Measurements from ENCODE around the gene EIF3D. TPM values are rescaled to one million over a fixed set of nuclear protein-coding genes. Genes with fewer than 3 reads are reported as not detected.

EIF3D gene
- total RNA-seq, 1 experiment from 2014 or later: 237 TPM

DNA sequence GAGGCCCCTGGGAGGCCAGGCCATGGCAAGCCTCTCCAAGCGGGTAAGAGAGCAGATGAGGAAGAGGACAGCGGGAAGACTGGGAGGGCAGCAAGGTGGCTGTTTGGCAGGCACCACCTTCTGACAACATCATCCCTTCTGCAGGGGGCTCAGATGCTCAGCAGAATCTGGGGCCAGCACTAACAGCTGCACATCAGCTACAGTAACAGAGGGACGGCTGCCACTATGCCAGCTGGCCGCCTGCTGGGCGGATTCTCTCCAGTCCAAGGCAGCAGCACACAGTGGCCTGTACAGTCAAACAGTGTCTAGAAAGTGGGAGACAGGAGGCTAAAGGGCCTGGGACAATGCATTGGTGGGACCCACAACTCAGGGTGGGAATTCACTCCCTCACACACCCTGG lies 36.9 kb downstream of the EIF3D start:
- TF ChIP-seq IRF1 (CRISPR knock-in tag; IDR thresholded peaks at IDR 0.05) (no peak), MXD4 (CRISPR knock-in tag; IDR thresholded peaks at IDR 0.05; ENCODE audit: borderline replicate concordance) (no peak), ZNF138 (CRISPR knock-in tag; conservative IDR thresholded peaks at IDR 0.05) (no peak), PREB (CRISPR knock-in tag; IDR thresholded peaks at IDR 0.05; ENCODE audit: borderline replicate concordance) (no peak), E2F4 (CRISPR knock-in tag; IDR thresholded peaks at IDR 0.05; ENCODE audit: borderline replicate concordance, low read depth) (no peak), FOXJ3 (CRISPR knock-in tag; IDR thresholded peaks at IDR 0.05; ENCODE audit: borderline replicate concordance) (no peak), ATF3 (CRISPR knock-in tag; conservative IDR thresholded peaks at IDR 0.05) (no peak), ZNF416 (CRISPR knock-in tag; IDR thresholded peaks at IDR 0.05) (no peak), SP1 (CRISPR knock-in tag; conservative IDR thresholded peaks at IDR 0.05) (no peak), ESRRA (CRISPR knock-in tag; IDR thresholded peaks at IDR 0.05; ENCODE audit: borderline replicate concordance) (no peak)
- ATAC-seq: no peak
- Mint-ChIP-seq H3K27ac (no peak overlapping the region), H3K4me1 (no peaks in the 10 kb centered on the region), H3K36me3 (peaks cover 28% of the 10 kb centered on the region), H3K4me3 (no peak overlapping the region), H3K27me3 (ENCODE audit: low read depth) (peaks cover 1% of the 10 kb centered on the region; the same call in 1 of the 2 replicates), H3K9me3 (peaks cover 3% of the 10 kb centered on the region)
- POLR2A ChIA-PET: no interaction called here
- CTCF ChIA-PET: interaction anchor here (0.6 to 1.1 kb wide), 2 partner anchors 67 to 191 kb away, joined by 4 to 5 read pairs; no protein-coding TSS in a partner anchor
- no peak for DNase-seq (ENCODE audit: low spot score)

- peaks cover 5% of the 10 kb centered on the region; the same call in 1 of the 2 replicates for H3K27me3 Mint-ChIP-seq (ENCODE audit: low read depth)
- ATAC-seq: no peak
- CTCF ChIA-PET: interaction anchor here (1.0 to 1.8 kb wide), 2 partner anchors 20 to 204 kb away, joined by 4 to 8 read pairs; no protein-coding TSS in a partner anchor
Measured at GRCh38 chr22:36491155-36491554, 37.8 kb downstream of the EIF3D start.

More at GRCh38 chr22:36491155-36491554, 37.8 kb downstream of the EIF3D start:
- H3K27ac Mint-ChIP-seq: no peak overlapping the region
- H3K4me1 Mint-ChIP-seq: no peaks in the 10 kb centered on the region
- no peak for TF ChIP-seq ARID4B (CRISPR knock-in tag; IDR thresholded peaks at IDR 0.05; ENCODE audit: borderline replicate concordance)
- TF ChIP-seq TCF7 (CRISPR knock-in tag; IDR thresholded peaks at IDR 0.05; ENCODE audit: low read depth): no peak
- H3K9me3 Mint-ChIP-seq: peaks cover 6% of the 10 kb centered on the region
- H3K36me3 Mint-ChIP-seq: peaks cover 29% of the 10 kb centered on the region
- no peak overlapping the region for H3K4me3 Mint-ChIP-seq
- no peak for DNase-seq (ENCODE audit: low spot score)
- POLR2A ChIA-PET: no interaction called here

Measured in WTC11 (cell line).